ENCODE results near the gene IGF2R.
"Not testable (repeated sequence)": the region's sequence is repeated elsewhere in the genome, so short reads cannot be mapped to it uniquely, and the experiment has no call there.

Gene IGF2R

DNA sequence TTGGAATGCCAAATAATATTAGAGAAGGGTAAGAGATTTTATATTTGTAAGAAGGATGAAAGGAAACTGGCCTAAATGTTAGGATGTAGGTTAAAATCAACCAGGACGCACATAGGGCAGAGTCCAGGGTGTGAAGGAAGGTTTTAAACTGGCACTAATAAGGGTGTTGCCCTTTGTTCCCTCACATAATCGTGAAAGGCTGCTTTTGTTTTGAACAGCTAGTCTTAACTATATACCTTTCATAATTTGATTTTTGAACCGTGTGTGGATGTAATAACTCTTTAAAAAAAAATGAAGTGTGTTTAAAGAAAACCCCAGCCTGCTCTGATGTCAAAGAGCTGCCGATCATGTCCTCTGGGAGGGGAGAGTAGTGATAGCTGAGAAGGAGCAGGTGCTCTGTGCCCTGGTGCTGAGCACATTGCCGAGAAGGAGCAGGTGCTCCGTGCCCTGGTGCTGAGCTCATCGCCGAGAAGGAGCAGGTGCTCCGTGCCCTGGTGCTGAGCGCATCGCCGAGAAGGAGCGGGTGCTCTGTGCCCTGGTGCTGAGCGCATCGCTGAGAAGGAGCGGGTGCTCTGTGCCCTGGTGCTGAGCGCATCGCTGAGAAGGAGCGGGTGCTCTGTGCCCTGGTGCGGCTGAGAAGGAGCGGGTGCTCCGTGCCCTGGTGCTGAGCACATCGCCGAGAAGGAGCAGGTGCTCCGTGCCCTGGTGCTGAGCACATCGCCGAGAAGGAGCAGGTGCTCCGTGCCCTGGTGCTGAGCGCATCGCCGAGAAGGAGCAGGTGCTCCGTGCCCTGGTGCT, 121.8 kb downstream of the IGF2R start:
- not testable (repeated sequence) for DNase-seq (ENCODE audit: low read depth in 4 of 4, low spot score in 1 of 4)

DNA sequence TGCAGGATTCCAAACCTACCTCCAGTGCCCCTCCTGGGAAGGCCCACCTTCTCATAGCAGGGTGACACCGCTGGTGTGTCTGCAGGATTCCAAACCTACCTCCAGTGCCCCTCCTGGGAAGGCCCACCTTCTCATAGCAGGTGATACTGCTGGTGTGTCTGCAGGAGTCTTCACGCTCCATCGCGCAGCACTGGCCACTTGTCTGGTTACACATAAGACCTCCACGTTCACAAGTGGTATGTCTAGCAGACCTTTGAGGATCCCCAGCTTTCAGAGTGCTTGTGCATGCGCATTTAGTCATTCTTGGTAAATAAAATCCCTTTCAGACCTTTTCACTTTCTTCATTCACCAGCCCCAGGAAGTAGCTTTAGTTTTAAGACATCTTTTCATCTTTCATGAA, 123.3 kb downstream of the IGF2R start:
- DNase-seq (ENCODE audit: low read depth in 4 of 4, low spot score in 1 of 4): not testable (repeated sequence)

DNA sequence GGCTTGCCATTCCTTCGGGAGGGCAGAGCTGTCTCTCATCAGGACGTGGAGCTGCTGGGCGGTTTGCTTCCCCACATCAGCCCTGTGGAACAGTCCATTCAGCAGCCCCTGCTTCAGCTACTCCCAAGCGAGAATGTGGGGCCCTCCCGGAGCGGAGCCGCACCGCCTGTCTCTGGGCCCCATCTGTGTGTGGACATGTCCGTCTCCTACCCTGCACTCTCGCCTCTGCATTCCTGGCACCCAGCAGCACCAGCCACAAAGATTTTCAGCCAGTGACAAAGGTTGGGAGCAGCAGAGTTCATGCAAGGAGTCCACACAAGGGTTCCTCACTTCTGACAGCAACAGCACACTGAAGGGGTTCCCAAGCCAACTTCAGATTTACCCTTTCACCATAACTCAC, 123.7 kb downstream of the IGF2R start:
- no peak for DNase-seq (ENCODE audit: low read depth in 4 of 4, low spot score in 1 of 4)

DNA sequence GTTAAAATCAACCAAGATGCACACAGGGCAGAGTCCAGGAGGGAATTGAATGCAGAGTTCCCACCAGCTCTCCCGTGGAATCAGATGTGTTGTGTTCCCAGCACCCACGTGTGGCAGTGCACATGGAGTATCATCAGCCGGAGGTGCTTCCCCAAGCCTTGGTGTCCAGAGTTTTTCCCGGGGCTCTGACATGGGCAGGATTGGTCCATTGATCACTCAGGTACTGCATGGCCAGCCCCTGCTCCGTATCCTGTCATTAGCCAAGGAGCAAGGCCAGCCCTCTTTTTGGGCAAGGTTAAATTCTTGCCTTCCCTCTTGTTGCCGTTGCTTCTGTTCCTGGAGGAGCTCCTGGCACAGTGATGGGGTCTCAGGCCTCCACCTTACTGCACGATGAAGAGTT, 124.2 kb downstream of the IGF2R start:
- DNase-seq (ENCODE audit: low read depth in 4 of 4, low spot score in 1 of 4): no peak

DNA sequence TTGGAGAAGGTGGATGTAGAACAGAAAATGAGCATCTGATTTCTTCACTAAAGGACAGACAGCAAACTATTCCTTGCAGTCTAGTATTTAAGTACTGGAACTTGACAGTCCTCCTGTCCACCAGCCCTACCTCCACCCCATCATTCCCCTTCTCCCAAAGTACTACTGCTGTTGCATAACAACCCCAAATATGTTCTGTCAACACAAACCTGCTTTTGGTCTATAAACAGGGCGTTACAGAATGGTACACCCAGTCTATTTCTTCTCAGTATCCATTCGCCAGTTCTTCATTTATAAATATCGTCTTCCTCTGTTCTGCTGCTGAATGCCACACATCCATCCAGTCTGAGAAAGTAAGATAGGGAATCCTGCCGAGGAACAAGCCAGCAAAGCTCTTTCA, 125.1 kb downstream of the IGF2R start:
- no peak for DNase-seq (ENCODE audit: low read depth in 4 of 4, low spot score in 1 of 4)

DNA sequence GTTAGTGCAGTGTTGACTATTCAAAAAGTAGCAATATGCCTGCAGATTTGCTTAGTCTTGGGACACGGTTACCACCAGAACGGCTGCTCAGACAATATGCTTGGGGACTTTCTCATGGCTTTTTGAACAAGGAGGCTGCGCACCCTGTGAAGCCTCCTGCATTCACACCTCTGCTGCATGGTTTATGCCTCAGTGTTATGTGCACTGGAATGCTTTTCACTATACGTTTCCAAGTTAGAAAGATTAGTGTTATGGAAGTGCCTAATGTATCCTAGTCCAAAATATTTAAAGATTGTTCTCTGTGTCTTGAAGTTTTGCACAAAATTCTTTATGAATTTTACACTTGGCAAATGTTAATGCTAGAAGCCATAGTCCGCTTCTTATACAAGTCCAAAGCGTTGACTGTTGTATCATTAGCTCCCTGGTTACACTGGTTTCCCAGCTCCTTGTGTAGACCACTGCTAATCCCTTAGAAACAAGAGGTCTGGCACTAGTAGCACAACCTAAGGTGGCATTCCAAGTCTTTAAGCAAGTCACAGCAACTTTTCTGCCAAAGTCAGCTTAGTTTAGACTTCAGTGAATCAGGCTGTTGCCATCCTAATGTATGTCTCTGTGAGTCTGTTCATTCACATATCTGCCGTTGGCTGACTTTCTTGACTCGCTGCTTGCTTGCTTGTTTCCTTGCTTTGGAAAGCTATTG, 126.4 kb downstream of the IGF2R start:
- no peak for DNase-seq (ENCODE audit: low read depth in 4 of 4, low spot score in 1 of 4)

DNA sequence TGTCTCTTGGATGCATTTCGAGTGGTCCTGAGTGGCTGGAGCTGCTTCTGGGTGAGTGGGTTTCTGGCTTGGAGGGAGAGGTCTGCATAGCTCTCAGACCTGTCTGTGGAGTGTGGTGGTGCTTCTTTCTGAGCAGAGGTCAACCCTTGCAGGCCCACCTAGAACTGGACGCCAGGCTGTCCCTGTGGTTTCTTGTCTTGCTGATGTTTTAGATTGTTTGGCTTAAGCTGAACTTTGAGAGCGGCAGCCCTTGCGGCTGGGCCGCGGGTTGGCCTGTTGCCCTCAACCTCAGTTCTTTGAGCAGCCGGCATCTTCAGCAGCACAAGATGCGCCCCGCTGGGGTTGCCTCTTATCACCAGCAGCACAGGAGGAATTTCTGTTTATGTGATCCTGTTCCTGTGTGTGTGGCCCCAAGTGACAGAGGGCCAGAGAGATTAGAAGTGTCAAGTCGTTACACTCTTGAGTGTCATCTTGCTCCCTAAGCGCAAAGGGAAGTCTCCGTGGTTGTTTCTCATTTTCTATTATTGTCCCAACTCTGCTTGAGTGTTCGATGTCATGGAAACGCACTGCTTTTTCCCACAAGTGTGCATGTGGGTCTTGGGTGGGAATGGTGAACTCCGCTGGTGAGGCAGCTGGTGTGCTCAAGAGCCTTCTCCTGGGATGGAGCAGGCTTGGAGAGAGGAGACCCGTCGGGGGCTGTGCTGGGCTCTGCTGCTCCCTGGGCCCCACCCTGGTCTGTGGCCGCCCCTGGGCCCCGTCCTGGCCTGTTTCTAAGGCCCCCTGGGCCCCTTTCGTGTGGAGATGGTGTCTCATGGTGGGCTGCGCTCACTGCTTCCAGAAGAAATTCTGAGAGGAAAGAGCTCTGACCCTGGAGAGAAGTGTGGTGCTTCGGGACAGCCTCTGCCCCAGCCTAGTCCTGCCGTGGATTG, 132.7 kb downstream of the IGF2R start:
- no peak for DNase-seq (ENCODE audit: low read depth in 4 of 4, low spot score in 1 of 4)

DNA sequence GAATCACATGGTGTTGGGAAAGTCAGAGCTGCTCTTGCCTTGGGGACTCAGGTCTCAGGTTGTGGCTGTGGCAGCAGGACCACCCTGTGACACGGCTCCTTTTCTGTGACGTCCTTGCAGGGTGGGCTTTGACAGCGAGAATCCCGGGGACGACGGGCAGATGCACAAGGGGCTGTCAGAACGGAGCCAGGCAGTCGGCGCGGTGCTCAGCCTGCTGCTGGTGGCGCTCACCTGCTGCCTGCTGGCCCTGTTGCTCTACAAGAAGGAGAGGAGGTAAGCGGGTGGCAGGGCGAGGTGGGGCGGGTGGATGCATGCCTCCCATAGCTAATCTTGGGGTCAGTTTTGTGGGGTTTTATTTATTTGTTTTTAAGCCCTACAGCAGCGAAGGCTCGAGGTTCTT, 133.5 kb downstream of the IGF2R start:
- no peak for DNase-seq (ENCODE audit: low read depth in 4 of 4, low spot score in 1 of 4)

DNA sequence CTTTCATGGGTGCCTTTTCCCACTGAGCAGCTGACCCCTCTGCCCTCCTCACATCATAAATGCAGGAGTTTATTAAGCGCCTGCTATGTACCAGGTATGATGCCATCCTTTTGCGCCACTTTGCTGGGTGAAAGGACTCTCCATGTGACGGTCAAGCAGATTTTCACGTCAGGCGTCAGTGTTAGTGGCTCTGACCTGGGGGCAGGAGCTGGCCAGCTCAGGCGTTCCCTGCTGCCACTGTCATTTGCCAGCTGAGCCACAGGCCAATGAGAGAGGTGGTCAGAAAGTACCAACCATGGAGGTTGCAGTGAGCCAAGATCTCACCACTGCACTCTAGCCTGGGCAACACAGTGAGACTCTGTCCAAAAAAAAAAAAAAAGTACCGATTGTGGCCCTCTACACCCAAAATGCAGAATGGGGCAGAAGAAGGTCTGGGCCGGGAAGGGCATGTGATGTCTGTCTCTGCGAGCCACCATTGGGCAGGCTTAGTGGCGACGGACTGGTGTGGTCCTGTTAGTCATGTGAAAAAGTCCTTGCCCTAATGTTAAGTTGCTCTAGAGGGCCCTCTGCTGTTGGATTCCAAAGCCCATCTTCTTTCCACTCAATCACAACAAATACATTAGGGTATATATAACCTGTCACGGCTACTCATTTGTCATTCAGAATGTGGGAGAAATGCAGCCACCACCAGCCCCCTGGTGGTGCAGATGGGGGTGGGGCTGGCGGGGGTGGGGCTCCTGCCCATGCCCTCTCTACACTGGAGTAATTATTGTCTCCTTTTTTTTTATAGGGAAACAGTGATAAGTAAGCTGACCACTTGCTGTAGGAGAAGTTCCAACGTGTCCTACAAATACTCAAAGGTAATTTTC, 134.3 kb downstream of the IGF2R start:
- DNase-seq (ENCODE audit: low read depth in 4 of 4, low spot score in 1 of 4): no peak

DNA sequence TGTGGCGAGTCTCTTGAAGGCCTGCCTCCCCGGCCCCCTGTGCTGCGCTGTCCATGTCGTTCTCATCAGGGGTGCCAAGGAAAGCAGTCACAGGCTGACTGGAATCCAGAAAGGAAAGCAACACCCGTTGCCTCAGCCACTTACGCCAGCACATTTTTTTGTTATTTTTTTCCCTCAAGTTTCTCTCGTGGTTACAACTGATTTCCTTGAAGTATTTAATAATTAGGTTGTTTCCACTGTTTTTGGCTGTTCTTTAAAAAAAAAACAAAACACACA, 134.9 kb downstream of the IGF2R start:
- no peak for DNase-seq (ENCODE audit: low read depth in 4 of 4, low spot score in 1 of 4)

DNA sequence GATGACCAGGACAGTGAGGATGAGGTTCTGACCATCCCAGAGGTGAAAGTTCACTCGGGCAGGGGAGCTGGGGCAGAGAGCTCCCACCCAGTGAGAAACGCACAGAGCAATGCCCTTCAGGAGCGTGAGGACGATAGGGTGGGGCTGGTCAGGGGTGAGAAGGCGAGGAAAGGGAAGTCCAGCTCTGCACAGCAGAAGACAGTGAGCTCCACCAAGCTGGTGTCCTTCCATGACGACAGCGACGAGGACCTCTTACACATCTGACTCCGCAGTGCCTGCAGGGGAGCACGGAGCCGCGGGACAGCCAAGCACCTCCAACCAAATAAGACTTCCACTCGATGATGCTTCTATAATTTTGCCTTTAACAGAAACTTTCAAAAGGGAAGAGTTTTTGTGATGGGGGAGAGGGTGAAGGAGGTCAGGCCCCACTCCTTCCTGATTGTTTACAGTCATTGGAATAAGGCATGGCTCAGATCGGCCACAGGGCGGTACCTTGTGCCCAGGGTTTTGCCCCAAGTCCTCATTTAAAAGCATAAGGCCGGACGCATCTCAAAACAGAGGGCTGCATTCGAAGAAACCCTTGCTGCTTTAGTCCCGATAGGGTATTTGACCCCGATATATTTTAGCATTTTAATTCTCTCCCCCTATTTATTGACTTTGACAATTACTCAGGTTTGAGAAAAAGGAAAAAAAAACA, 136.1 kb downstream of the IGF2R start:
- no peak for DNase-seq (ENCODE audit: low read depth in 4 of 4, low spot score in 1 of 4)

DNA sequence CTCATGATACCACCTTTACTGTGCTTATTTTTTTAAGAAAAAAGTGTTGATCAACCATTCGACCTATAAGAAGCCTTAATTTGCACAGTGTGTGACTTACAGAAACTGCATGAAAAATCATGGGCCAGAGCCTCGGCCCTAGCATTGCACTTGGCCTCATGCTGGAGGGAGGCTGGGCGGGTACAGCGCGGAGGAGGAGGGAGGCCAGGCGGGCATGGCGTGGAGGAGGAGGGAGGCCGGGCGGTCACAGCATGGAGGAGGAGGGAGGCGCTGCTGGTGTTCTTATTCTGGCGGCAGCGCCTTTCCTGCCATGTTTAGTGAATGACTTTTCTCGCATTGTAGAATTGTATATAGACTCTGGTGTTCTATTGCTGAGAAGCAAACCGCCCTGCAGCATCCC, 137.1 kb downstream of the IGF2R start:
- DNase-seq (ENCODE audit: low read depth in 4 of 4, low spot score in 1 of 4): no peak

DNA sequence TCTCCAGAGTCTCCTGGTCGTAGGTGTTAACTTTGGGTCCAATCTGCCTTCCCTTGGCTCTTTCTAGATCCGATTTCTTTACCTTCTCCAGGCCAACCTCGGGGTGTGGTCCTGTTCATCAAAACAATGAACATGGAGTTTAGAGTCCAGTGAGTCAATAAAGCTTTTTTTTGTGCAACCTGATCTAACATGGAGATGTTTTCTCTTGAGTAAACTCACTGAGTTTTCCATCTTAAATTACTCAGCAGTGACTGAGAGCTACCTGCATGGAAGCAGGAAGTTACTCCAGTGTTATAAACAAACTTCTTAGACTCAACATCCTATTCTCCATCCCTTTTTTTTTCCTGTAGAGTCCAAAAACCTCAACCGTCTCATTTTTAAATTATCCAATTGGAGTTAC, 137.8 kb downstream of the IGF2R start:
- DNase-seq (ENCODE audit: low read depth in 4 of 4, low spot score in 1 of 4): no peak

DNA sequence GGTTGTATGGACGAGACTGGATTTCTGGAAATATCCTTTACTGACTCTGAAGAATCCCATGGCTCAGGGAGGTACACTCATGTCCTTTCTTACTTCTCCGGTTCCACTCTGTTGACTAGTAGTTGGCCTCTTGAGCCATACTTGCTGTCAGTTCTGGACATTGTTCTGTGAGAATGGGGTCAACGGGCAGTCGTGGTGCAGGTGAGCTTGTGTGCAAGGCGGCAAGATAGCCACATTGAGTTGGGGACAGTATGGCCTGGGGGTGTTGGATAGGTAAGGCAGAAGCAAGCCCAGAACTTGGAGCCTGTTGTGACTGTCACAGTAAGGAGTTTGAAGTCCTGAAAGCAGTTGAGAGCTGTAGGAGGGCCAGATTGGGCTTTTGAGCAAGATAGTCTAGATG, 139.2 kb downstream of the IGF2R start:
- no peak for DNase-seq (ENCODE audit: low read depth in 4 of 4, low spot score in 1 of 4)

DNA sequence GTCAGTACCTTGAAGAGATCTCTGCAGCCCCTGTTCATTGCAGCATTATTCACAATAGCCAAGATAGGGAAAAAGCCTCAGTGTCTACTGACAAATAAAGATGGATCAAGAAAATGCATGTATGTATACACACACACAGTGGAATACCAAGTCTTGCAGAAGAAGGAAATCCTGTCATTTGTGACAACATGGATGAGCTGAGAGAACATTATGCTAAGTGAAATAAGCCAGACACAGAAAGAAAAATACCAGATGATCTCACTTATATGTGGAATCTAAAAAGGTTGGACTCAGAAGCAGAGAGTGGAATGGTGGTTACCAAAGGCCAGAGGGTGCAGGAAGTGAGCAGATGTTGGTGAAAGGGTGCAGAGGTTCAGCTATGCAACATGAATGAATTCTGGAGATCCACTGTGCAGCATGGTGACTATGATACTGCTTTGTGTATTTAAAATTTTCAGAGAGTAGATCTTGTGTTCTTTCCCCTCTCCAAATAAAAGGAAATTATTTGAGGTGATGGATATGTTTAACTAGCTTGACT, 141.8 kb downstream of the IGF2R start:
- no peak for DNase-seq (ENCODE audit: low read depth in 4 of 4, low spot score in 1 of 4)

DNA sequence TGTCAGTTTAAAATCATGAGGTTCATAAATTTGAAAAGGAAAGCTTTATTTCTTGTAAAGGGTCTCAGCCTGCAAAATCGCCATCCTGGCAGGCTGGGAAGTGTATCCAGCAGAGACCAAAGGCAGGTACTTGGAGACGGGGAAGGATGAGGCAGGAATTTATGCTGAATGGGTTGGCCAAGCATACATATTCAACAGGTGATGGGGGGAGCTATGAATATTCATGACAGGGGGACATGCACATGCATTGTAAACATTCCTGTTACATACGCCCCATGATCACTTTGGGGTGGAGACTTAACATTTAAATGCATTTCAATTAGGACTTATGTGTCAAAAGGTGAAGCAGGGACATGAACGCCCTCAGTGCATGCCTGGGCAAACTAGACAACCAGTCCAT, 142.9 kb downstream of the IGF2R start:
- DNase-seq (ENCODE audit: low read depth in 4 of 4, low spot score in 1 of 4): no peak

DNA sequence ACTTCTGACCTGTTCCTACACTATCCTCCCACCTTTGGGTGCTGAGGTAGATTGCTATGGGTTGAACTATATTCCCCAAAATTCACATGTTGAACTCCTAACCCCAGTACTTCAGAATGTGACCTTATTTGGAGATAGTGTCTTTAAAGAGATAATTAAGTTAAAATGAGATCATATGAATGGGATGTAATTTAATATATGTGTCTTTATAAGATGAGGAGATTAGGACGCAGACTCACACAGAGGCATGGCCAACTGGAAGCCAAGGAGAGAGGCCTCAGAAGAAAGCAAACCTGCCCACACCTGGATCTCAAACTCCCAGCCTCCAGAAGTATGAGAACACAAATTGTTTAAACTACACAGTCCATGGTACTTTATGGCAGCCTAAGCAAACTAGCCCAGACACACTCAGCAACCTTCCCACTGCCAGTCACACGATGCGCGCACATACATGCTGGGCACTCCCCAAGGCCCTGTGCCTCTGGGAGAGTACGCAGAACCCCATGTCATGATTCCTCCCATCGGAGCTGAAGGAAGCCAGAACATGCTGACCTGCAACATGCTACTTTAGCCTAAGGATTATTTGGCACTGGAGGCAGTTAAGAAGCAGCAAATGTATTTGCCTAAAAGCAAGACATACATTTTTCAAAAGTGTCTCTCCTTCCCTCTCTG, 143.9 kb downstream of the IGF2R start:
- no peak for DNase-seq (ENCODE audit: low read depth in 4 of 4, low spot score in 1 of 4)

DNA sequence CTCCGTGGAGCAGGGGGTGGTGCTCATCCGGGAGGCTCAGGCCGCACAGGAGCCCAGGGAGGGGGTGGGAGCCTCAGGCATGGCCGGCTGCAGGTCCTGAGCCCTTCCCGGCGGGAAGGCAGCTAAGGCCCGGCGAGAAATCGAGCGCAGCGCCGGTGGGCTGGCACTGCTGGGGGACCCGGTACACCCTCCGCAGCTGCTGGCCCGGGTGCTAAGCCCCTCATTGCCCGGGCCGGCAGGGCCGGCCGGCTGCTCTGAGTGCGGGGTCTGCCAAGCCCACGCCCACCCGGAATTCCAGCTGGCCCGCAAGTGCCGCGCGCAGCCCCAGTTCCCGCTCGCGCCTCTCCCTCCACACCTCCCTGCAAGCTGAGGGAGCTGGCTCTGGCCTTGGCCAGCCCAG, 145.7 kb downstream of the IGF2R start:
- DNase-seq (ENCODE audit: low read depth in 4 of 4, low spot score in 1 of 4): not testable (repeated sequence)

DNA sequence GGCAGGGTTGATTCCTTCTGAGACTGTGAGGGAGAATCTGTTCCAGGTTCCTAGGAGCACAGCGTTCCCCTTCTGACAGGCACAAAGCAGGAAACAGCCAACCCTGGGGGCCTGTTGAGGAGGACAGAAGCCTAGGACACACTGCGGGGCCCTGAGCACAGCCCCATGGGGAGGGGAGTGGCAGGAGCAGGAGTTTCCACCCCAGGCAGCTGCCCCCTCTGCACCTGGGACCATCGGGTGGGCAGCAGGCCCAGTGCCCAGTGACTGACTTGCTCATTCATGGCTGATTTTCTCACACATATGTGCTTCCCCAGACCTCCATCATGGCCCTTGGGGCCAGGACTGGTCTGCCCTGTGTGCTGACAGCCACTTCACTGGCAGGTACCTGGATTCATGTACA, 146.5 kb downstream of the IGF2R start:
- DNase-seq (ENCODE audit: low read depth in 4 of 4, low spot score in 1 of 4): no peak

DNA sequence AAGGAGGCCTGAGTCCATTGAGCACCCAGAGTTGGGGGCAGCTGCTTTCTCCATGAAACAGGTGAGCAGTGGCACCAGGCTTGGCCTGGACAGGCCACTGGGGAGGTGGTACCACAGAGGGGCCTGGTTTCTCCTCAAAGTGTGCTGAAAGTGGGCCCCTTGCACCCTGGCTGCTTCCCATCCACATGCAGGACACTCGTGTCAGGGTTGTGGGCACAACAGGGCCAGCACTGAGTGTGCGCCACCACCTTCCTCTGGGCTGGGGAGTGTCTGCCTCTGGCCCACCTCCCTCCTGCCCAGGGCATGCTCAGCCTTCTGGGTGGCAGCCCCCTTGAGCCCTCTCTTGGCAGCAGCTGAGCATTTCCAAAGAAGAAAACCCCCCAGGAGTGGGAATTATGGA, 147.5 kb downstream of the IGF2R start:
- DNase-seq (ENCODE audit: low read depth in 4 of 4, low spot score in 1 of 4): no peak
